ENCODE measurements around the gene SYT3.

Gene SYT3

DNA sequence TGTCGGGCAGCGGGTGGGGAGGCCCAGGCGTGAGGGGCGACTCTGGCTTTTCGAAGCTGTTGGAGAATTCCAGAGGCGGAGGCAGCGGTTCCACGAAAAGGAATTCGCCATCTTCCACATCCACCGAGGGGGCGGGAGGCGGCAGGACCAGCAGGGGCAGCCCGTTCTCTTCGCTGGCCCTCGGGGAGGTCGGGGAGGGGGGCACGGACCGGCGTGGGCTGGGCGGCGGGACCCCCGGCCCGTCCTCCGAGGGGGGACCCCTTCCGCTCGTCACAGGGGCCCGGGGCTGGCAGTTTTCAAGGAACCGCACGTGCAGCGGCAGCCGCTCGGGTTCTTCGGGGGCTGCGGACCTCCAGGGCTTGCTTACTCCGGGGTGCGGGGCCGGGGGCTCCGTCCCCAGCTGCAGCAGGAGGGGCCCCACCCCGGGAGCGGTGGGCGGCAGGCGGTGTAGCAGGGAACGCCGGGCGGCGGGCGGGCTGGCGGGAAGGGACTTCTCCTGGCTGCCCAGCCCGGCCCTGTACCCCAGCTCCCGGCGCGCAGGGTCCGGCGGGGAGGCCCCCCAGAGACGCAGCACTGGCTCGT, 27.6 kb upstream of the SYT3 start:
- TF ChIP-seq, protein P1, sequence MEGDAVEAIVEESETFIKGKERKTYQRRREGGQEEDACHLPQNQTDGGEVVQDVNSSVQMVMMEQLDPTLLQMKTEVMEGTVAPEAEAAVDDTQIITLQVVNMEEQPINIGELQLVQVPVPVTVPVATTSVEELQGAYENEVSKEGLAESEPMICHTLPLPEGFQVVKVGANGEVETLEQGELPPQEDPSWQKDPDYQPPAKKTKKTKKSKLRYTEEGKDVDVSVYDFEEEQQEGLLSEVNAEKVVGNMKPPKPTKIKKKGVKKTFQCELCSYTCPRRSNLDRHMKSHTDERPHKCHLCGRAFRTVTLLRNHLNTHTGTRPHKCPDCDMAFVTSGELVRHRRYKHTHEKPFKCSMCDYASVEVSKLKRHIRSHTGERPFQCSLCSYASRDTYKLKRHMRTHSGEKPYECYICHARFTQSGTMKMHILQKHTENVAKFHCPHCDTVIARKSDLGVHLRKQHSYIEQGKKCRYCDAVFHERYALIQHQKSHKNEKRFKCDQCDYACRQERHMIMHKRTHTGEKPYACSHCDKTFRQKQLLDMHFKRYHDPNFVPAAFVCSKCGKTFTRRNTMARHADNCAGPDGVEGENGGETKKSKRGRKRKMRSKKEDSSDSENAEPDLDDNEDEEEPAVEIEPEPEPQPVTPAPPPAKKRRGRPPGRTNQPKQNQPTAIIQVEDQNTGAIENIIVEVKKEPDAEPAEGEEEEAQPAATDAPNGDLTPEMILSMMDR (IDR thresholded peaks at IDR 0.05; ENCODE audit: low read length, missing control alignments): no peak
- DNase-seq (ENCODE audit: low read depth): no peak
- H3K4me3 ChIP-seq (replicated peaks; ENCODE audit: low read depth, low read length): no peak overlapping the region

DNA sequence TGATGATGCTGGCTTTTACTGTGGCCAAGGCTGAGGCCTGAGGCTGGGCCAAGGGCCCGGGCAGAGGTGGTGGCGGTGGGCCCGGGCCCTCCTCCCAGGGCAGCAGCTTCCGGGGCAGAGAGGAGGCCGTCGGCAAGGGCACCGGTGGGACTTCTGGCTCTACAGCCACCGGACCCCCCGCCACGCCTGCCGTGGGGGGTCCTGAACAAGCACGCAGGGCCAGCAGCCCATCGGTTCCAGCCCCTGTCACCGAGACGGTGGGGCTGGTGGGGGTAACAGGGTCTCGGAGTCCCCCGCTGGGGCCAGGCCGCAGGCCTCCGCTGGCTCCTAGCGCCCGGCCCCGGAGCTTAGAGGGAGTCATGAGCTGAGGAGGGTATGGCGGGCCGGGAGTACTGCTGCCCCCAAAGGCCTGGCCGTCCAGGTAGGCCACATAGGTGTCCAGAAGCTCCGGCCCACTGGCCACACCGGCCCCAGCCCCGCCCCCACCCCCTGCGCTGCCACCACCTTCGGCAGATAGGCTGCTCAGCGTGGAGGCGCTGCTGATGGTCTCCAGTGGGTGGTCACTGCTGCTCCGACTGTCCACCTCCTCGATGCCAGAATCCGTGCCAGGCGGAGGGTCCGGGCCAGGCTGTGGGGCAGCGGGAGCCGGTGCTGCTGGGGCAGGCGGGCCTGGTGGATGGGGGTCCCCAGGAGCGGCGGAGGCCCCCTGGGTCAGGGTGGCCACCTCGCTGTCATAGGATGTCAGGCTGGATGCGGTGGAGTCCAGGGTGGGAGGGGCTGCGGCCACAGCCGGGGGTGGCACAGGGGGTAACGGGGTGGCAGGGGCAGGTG, 26.9 kb upstream of the SYT3 start:
- no peak overlapping the region for H3K4me3 ChIP-seq (replicated peaks; ENCODE audit: low read depth, low read length)
- DNase-seq (ENCODE audit: low read depth): no peak
- TF ChIP-seq, protein P1 (IDR thresholded peaks at IDR 0.05; ENCODE audit: low read length, missing control alignments): no peak

DNA sequence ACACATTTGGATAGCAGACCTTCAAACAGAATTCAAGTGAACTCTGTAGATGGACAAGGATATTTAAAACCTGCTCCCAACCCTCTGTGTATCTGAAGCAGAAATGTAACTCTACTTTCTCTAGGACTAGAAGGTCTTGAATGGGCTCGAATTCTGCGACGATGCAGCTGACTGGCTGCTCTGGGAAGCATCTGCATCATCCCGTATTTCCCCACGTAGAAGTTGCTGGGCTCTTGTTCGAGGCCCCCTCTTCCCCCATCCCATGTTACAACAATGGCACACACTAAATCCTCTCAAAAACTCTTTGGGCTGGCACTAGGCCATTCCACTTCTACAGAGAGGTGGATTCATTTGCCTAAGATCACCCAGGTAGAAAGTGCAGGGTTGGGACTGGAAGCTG, 24.5 kb upstream of the SYT3 start:
- TF ChIP-seq, protein P1 (IDR thresholded peaks at IDR 0.05; ENCODE audit: low read length, missing control alignments): no peak
- no peak overlapping the region for H3K4me3 ChIP-seq (replicated peaks; ENCODE audit: low read depth, low read length)
- no peak for DNase-seq (ENCODE audit: low read depth)

DNA sequence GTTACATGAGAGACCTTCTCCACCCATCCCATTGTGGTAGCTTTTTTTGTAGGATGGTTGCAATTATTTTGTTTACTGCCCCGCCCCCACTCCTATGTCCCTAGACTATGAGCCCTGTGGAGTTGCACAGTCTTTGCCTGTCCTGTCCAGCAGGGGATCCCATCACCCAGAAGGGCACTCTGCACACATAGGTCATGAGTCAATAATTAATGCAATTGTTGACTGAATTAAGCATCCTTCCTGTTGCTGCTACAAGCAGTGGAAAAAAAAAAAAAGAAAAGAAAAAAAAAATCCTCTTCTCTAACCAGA, 23.8 kb upstream of the SYT3 start:
- TF ChIP-seq, protein P1 (IDR thresholded peaks at IDR 0.05; ENCODE audit: low read length, missing control alignments): peak; percentile 27
- DNase-seq (ENCODE audit: low read depth): no peak
- H3K4me3 ChIP-seq (replicated peaks; ENCODE audit: low read depth, low read length): no peak overlapping the region

DNA sequence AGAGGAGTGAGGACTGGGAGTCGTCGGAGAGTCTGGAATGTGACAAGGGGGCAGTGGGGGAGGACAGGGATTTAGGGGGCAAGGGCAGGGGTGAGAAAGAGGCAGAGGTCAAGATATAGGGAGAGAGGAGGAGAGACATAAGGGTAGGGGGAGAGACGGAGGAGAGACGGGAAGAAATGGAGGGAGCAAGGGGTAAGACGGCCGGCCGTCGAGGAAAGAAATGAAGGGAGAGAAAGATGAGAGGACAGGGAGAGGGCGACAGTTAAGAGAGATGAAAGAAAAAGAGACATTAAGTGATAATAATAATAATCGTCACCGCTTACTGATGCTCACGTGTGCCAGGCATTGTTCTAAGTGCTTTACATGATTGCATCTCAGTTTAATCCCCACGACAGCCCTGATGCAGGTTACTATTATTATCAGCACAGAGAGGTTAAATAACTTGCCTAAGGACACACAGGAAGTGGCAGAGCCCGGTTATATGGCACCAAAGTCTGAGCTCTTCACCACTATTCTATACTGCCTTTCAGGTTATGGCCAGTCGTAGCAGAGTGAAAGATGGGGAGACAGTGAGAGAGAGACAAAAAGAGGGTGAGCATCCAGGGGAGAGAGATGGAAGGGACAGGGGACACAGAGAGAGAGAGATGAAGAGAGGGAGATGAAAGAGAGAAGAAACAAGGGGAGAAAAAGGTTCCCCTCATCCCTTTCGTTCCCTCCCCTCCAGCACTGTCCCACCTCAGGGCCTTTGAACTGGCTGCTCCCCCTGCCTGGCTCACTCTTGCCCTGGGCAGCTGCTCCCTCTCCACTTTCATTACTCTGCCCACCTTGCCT, 23.2 kb upstream of the SYT3 start:
- no peak overlapping the region for H3K4me3 ChIP-seq (replicated peaks; ENCODE audit: low read depth, low read length)
- TF ChIP-seq, protein P1 (IDR thresholded peaks at IDR 0.05; ENCODE audit: low read length, missing control alignments): no peak
- DNase-seq (ENCODE audit: low read depth): no peak

DNA sequence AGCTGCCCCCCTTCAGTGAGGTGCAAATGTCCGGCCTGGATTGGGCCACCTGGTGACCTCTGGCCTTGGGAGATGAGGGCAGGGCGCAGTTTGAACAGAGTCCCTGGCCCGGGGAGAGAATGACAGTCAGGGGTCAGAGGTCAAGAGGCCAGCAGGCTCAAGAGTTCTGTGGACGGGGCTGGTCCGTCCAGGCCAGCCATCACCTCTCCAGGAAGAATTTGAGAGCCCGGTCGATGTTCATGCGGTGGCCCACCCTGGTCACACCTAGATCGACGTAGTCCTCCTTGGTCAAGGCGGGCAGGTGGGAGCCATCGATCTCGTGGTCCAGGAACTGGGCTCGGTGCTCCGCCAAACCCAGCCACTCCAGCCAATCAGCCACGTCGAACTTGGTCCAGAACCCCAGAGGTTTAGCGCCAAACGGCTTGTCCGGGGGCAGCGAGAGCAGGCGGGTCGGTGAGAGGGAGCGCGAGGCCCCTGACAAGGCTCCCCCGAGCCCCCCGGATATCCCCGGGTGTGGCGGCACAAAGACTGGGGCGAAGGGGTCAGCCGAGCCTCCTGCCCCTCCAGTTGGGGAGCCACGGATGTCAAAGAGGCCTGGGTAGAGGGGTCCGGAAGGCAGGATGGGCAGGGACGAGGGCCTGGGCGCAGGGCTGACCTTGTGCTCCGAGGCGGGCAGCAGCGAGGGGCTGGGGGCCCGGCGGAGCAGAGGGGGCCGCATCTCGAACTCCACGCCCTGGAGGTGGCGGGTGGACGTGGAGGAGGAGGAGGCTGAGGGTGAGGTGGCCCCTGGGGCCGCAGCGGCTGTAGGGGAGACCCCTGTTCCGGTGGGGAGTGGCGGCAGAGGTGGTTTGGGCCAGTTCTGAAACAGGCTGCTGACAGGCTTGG, 22.3 kb upstream of the SYT3 start:
- TF ChIP-seq, protein P1 (IDR thresholded peaks at IDR 0.05; ENCODE audit: low read length, missing control alignments): no peak
- H3K4me3 ChIP-seq (replicated peaks; ENCODE audit: low read depth, low read length): no peak overlapping the region
- DNase-seq (ENCODE audit: low read depth): no peak

Measured in fibroblast of pulmonary artery (primary cell).